Tongue (tissue), 2 donors: Measurements from ENCODE around the gene SPTB. TPM values are rescaled to one million over a fixed set of nuclear protein-coding genes. Genes with fewer than 3 reads are reported as not detected.
A peak's percentile ranks its signal among the peaks of the same experiment; 100 is the strongest.

Experiments
- DNase-seq: peaks from one replicate; pipeline ENCODE4 v3.0.0-alpha.2; 2015
- total RNA-seq: library from RNA; depleted of rRNA; stranded (reverse); fragments of >200 nt; gene quantifications from one replicate; pipeline ENCODE4 v1.2.3, GENCODE V29; 2014

Gene SPTB
- total RNA-seq, 1 donor from 2014 or later = 386 TPM

DNA sequence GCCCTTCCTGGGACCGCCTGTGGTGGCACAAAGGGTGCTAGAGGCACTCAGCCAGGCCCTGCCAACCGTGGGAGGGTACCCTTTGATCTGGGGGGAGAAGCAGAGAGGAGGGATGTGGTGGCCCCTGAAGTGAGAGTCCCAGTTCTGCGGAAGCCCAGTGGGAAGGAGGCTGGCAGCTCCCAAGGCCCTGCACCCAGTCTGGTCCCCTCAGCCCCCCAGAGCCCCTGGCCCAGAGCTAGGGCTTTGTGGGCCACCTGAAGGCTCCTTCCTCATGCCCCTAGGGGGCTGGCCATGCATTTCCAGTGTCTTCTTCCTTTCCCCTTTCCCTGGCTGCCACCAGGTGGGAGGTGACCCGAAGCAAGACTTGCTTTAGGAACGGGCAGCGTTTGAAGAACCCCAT lies 131.2 kb downstream of the SPTB start:
- no peak for DNase-seq

DNA sequence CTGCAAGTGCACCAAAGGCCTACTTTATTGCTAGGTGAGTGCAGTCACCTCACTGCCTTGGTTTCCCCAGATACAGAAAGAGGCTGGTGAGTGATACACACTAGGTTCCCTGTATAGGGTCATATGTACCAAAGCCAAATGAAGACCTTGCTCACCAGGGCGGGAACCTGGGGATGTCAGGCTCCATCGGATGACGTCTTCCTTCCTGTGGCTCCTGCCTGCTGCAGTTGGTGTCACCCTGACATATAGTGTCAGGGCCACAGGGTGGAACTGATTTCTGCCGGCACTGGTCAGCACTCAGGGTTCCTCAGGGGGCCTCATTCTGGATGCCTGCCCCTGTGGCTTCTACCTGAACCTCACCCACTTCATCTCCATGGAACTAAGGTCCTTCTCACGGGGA lies 132.4 kb downstream of the SPTB start:
- no peak for DNase-seq

DNA sequence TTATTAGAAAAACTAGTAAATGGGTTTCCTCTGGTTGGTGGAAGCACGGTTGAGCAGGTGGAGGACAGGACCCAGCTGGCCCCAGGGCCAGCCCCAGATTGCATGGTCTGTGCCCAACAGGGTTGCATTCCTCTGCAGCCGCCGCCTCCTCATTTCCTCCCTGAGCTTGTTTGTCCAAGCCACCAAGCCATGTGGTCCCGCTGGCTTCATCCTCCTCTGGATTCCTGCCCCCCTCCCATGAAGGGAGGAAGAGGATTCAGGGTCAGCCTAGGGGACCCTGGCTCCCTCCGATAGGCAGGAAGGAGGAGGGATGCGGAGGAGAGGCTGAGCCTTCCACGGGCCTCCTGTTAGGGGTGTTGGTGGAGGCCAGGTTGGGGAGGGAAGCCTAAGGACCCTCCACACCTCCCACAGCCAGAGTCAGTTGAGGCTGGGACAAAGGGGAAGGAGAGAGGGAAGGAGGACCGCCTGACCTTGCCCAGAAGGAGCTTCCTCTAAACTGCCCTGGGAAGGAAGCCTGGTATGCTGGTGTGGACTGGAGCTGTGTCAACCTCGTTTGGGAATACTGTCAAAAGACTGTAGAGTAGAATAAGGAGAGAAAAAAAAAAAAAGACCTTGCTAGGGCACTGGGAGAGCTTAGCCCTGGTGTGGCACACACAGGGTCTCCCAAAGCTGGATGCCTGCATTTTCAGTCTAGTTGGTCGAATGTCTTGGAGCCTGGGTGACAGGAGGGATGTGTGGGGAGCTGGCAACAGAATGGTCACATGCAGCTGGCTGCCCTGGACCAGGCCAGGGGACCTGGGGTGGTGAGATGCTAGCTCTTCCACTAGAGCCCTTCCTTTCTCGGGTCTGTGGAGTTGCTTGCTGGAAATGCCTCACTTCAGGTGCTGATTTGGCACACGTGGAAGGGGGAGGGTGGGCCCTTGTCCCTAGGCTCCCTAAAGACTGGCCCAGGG lies 133.1 kb downstream of the SPTB start:
- DNase-seq = no peak

DNA sequence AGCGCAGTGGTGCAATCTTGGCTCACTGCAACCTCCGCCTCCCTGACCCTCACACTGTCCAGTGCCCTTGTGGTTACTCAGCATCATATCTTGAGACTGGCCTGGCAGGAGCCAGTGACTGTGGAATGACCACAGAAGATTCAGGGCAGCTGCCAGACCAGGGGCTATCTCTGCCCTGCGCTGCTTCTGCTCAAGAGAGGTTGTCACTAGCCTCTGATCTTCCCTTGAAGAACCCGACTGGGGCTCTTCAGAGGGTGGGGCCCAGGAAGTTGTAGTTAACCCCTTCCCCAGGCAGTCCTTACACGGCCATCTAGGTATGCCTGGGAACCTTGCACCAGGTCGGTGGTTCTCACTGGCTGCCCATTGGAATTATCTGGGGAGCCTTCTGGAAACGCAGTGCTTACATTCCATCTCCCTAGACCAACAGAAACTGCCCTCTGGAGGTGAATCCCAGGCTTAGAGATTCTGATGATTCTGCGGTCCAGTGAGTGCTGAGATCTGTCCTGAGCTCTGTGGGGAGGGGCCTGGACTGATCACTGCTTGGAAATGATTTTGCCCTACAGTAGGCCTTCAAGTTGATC lies 134.1 kb downstream of the SPTB start:
- no peak for DNase-seq

DNA sequence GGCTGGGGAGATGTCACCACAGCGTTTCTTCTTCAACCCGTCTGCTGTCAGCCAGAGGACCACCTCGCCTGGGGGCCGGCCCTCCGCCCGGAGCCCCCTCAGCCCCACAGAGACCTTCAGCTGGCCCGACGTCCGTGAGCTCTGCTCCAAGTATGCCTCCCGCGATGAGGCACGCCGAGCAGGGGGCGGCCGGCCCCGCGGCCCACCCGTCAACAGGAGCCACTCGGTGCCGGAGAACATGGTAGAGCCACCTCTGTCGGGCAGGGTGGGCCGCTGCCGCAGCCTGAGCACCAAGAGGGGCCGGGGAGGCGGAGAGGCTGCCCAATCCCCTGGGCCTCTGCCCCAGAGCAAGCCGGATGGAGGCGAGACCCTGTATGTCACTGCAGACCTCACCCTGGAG lies 136.6 kb downstream of the SPTB start:
- no peak for DNase-seq

DNA sequence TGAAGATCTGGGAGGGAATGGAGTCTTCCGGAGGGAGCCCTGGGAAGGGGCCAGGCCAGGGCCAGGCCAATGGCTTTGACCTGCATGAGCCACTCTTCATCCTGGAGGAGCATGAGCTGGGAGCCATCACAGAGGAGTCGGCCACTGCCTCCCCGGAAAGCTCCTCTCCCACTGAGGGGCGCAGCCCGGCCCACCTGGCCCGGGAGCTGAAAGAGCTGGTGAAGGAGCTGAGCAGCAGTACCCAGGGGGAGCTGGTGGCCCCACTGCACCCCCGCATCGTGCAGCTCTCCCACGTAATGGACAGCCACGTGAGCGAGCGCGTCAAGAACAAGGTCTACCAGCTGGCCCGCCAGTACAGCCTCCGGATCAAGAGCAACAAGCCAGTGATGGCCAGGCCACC lies 137.7 kb downstream of the SPTB start:
- no peak for DNase-seq

DNA sequence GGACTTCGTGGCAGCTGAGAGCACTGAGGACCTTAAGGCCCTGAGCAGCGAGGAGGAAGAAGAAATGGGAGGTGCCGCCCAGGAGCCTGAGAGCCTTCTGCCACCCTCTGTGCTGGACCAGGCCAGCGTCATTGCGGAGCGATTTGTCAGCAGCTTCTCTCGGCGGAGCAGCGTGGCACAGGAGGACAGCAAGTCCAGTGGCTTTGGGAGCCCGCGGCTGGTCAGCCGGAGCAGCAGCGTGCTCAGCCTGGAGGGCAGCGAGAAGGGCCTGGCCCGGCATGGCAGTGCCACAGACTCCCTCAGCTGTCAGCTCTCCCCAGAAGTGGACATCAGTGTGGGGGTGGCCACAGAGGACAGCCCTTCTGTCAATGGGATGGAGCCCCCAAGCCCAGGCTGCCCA lies 138.5 kb downstream of the SPTB start:
- DNase-seq = no peak

DNA sequence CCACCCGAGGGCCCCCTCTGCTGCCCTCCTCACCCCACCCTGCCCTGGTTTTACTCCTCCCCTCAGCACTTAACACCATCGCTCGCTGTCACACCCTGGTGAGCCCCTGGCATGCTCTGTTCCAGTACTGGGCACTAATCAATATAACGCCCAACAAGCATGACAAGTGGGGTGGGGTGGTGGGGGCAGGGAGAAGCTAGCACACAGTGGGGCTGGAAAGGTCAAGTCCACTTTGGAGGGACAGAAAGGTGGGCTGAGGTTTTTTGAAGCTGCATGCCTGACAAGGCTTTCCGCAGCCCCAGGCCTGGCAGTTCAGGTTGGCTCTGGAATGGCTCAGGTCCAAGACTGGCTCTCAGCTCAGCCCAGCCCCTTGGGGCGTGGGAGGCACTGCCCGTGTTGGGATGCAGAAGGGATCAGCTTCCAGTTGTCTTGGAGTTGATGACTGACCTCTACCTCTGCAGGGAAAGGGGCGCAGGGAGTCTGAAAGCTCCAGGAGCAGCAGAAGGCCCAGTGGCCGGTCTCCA lies 141.4 kb downstream of the SPTB start:
- DNase-seq = no peak

DNA sequence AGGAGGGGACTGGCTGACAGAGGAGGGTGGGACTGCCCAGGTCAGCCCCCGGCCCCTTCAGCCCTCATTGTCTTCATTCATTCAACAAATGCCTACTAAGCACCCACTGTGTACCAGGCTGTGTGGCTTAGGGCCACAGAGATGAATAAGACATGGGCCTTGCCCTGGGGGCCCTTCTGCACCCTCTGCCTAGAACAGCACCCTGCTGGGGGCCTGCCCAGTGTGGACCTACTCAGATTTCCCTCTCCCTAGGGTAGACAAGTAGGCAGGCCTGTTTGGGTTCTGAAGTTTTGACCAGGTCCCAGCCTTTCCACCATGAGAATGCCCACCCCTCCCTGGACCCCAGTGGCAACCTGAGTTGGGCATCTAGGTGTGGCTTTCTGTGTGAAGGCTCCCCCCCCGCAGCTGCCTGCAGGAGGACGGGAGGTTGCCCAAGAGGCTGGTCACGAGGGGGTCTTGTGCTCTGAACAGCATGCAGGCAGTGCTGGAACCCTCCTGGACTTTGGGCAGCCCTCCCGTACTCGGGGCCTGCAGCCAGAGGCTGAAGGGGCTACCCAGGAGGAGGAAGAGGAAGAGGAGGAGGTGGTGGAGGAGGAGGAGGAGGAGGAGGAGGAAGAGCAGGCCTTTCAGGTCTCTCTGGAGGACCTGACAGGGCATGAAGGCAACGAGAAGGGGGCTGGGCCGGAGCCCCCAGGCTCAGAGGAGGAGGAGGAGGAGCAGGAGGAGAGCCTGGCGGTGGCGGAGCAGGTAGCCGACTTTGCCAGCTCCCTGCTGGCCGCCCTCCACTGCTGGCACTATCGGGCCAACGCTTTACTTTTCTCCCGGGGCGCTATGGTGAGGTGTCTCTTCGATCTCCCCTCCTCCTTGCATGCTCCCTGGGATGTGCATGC lies 142.1 kb downstream of the SPTB start:
- DNase-seq = no peak

DNA sequence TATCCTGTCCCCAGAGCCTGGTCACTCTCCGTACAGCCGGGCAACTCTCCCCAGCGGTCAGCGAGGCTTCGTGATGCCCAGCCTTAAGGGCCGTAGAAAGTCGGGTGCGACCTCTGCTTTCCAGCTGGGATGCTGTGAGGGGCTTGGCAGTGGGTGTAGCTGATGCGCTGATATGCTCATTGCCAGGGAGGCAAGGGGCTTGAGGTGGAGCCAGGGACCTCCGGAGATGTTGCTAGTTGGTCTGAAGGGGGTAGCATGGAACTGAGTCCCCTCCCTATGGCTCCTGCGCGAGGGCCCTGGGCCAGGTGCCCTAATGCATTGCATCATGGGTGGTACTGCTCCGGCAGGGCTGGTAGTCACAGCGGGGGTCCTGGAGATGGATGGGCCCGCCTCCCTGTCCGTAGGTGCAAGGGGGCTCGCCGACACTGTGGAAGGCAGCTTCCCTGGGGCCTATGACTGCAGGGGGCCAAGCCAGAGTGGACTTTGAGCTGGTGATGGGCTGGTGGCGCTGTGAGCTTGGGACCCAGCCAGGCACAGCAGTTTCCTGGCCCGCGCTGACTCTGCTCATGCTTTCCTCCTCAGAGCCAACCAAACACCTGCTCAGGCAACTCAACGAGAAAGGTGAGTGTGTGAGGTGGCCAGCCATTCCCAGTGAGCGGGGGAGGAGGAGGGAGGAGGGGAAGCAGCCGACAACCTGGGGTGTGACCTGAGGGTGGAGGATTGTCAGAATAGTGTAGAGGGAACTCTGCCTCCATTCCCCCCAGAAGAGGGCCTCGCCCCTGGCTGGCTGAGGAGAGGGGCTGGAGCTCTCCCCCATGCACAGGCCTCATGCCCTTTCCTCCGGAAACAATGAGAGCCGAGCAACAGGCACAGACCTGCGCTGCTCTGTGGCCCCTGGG lies 143.2 kb downstream of the SPTB start:
- DNase-seq = no peak

DNA sequence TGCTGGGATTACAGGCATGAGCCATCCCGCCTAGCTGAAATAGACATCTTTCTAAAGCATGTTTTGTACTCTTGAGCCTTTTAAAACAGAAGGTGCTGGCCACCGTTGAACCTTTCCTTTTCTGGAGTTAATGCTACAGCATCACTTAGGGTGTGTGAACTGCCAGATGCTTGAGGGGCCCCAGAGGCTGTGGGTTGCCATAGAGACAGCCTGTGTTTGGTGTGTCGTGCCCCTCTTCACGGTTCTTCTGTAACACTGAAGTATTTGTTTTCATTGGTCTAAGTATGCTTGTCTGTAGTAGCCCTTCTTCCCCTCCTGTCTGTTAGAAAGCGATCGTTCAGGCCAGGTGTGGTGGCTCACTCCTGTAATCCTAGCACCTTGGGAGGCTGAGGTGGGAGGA lies 144.7 kb downstream of the SPTB start:
- DNase-seq = peak; percentile 70

DNA sequence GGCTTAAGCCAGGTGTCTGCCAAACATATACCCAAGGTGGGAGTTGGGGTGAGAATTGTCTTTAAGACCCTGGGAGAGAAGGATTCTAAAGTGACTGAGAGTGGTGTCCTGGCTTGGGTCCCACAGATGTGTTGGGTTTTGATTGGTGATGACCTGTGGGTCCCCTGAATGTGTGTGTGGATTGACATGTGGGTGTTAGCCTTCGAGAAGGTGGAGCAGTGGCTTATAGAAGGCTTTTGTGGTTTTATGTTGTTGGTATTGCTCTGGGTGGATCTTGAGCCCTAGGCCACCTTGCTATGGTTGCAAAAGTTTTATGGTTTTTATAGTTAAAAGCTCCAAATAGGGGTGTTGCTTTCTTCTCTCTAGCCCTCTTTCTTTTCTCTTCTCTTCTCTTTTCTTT lies 145.8 kb downstream of the SPTB start:
- DNase-seq = no peak

DNA sequence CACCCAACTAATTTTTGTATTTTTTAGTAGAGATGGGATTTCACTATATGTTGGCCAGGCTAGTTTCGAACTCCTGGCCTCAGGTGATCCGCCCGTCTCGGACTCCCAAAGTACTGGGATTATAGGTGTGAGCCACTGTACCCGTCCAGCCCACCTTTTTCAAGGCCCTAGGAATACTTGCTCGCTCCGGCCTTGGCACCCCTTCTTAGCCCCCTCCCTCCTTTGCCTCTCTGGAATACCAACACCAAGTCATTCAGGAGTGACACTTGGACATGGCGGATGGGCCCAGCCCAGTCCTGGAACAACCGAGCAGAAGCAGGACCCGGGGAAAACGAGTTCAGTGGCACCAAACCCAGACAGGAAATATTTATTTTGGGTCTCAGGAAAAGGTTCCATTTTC lies 146.4 kb downstream of the SPTB start:
- no peak for DNase-seq

DNA sequence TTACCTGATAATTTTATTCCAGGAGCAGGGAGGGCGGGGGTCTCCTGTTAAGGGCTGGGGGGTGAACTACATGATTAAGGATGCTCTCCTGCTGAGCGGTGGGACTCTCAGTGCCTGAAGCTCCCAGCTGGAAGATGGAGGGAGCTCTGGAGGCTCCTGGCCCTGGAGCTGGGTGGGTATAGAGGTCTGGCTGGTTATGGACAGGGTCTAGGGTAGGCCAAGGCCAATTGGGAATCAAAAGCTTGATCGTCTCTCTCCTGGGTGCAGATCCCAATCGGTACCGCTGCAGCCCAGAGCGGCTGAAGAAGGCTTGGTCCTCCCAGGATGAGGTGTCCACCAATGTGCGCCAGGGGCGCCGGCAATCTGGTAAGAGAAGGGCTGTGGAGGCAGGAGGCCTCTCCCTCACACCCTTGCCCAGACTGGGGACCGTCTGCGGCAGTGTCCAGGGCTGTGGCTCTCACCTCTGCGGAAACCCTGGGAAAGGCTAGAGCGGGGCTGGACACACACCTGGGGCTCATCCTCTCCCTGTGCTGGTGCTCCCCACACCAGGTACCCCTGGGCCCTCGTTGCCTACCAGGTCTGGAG lies 147.1 kb downstream of the SPTB start:
- no peak for DNase-seq

DNA sequence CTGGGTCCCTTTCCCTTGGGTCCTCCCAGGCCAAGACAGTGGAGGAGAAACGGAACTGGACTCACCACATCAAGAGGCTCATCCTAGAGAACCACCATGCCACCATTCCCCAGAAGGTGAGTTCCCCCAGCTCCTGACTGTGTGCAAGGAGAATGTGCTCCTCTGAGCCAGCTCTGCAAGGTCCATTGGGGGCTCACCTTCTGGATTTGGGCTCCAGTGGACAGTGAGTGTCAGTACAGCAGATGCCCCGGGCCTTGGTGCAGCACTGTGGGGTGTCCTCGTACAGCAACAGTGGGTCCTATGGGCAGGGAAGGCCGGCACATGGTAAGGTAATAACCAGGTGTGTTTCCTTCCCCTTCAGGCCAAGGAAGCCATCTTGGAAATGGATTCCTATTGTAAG lies 147.6 kb downstream of the SPTB start:
- DNase-seq = no peak

DNA sequence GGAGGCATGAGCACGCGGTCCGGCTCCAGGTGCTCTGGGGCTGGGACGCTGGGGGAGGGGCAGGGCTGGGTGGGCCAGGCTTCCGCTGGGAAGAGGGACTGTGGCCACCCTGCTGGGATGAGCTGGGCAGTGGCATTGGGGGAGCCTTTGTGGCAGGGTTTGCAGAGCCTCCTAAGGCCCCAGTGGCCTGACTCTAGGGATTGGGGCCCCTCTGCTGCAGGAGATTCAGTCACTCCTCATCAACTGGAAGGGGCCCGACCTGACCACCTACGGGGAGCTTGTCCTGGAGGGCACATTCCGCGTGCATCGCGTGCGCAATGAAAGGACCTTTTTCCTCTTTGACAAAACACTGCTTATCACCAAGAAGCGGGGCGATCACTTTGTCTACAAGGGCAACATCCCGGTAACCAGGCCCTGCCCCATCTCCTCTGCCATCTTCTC lies 148.5 kb downstream of the SPTB start:
- no peak for DNase-seq

DNA sequence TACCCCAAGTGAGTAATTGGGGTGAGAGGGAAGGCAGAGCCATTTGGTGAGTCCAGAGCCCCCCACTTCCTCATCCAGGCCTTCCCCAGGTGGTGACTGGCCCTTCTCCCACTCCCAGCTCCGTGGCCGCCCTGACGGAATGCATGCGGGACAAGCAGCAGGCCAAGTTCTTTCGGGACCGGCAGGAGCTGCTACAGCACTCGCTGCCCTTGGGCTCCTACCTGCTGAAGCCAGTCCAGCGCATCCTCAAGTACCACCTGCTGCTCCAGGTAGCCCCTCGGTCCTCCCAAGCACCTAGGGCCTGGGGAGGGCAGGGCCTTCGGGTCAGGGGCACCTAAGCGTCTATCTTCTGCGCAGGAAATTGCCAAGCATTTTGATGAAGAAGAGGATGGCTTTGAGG lies 149.0 kb downstream of the SPTB start:
- DNase-seq = no peak

DNA sequence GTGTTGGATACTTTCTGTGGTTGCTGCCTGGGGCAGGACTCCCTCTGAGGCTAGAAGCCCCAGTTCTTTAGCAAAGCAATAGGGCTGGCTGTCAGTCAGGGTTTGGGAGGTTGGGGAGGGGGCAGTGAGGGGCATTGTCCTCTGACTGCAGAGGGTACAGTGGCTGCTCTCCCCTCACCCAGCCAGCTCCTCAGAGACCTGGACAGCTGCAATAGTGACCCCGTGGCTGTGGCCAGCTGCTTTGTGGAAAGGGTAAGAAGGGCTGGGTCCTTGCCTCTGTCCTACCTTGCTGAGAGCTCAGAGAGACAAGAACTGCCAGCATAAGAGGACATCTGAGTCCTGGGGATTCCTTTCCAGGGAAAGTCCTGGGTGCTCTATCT lies 149.7 kb downstream of the SPTB start:
- no peak for DNase-seq

DNA sequence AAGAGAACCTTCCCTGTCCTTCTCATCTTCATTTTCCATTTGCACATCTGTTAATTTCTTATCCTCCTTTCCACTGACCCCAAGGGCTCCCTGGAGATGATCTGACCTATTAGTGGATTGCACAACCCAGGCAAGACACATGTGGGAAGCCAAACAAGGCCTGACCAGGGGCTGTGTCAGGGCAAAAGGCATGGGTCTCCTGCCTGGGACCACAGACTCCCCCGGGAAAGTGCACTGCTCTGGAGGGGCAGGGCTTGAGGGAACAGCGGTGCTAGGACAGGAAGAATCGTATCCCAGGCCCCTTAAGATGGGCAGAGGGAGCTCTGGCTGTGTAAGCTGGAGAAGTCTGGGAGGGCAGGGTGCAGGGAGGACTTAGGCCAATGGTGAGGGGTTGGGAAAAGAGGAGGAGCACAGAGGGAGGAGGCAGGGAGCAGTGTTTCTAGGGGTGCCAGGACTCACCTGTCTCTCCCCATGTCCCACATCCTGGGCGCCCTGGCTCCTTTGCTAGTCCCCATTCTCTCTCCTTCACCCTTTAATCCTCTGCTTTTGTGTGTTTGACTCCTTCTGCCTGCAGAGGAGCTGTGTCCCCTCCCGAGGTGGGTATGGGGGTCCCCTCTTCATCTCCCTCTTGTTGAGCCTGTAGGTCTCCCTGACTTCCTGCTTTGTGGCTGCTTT lies 150.2 kb downstream of the SPTB start:
- DNase-seq = no peak

DNA sequence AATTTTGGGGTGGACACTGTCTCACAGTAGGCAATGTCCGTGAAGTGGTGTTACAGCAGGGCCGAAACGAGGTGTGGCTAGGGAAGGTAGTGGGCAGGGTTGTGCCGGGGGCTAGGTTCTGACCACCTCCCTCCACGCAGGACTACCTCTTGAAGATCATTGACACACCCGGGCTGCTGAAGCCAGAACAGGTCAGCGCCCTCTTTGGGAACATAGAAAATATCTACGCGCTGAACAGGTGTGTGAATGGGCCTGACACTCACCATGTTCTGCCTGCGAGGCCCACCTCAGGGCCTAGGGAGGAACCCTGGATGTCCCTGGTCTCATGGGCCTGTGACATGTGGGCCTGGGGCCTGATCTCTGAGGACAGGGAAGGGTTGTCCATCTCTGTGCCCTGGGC lies 150.9 kb downstream of the SPTB start:
- DNase-seq = no peak

DNA sequence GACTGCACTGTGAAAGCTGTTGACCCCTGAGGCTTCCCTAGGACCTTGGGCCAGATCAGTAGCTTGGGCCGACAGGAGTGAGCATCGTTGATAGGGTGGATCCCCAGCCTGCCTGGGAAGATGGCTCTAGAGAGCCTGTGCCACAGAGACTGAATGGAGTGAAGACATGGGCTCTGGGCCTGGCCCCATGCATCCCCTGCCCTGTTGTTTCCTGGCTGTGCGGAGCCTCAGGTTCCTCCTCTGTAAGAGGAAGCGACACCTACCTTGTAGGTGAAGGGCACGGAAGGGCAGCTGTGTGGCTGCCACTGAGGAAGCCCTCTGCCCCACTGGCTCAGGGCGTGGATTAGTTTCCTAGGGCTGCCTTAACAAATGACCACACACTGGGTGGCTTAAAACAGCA lies 151.6 kb downstream of the SPTB start:
- DNase-seq = no peak
